ENCODE measurements around the gene CACNA1I. TPM values are rescaled to one million over a fixed set of nuclear protein-coding genes. Genes with fewer than 3 reads are reported as not detected.

The CACNA1I gene
- total and polyA plus RNA-seq, 2 of the 8 experiments (the other 6 are each of a cell fraction or from before 2014, with no cell fraction given): 0.77 to 1.2 TPM

DNA sequence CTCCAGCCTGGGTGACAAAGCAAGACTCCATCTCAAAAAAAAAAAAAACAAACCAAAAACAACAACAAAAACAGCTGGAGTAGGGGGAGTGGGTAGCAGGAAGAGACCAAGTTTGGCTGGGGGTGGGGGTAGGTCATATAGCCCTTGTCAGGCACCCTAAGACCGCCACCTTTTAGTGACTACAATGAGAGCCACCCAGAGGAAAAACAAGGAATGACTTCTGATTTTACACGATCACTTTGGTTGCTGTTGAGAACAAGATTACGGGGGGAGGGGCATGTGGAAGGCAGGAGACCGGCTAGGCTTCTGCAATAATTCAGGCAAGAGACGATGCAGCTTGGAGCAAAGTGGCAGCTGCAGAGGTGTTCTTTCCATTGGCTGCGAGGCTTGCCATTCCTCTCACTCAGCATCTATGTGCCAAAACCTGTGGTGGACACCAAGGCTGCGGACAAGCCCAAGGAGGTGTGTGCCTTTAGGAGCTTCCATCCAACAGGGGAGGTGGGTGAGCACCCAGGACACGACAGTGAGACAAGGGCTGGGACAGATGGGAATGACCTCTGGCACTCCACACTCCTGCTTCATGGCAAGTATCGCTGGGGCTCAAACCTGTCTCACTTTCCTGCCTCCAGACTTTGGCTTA lies 39.7 kb upstream of the CACNA1I start (continued):
- TF ChIP-seq, protein P1, sequence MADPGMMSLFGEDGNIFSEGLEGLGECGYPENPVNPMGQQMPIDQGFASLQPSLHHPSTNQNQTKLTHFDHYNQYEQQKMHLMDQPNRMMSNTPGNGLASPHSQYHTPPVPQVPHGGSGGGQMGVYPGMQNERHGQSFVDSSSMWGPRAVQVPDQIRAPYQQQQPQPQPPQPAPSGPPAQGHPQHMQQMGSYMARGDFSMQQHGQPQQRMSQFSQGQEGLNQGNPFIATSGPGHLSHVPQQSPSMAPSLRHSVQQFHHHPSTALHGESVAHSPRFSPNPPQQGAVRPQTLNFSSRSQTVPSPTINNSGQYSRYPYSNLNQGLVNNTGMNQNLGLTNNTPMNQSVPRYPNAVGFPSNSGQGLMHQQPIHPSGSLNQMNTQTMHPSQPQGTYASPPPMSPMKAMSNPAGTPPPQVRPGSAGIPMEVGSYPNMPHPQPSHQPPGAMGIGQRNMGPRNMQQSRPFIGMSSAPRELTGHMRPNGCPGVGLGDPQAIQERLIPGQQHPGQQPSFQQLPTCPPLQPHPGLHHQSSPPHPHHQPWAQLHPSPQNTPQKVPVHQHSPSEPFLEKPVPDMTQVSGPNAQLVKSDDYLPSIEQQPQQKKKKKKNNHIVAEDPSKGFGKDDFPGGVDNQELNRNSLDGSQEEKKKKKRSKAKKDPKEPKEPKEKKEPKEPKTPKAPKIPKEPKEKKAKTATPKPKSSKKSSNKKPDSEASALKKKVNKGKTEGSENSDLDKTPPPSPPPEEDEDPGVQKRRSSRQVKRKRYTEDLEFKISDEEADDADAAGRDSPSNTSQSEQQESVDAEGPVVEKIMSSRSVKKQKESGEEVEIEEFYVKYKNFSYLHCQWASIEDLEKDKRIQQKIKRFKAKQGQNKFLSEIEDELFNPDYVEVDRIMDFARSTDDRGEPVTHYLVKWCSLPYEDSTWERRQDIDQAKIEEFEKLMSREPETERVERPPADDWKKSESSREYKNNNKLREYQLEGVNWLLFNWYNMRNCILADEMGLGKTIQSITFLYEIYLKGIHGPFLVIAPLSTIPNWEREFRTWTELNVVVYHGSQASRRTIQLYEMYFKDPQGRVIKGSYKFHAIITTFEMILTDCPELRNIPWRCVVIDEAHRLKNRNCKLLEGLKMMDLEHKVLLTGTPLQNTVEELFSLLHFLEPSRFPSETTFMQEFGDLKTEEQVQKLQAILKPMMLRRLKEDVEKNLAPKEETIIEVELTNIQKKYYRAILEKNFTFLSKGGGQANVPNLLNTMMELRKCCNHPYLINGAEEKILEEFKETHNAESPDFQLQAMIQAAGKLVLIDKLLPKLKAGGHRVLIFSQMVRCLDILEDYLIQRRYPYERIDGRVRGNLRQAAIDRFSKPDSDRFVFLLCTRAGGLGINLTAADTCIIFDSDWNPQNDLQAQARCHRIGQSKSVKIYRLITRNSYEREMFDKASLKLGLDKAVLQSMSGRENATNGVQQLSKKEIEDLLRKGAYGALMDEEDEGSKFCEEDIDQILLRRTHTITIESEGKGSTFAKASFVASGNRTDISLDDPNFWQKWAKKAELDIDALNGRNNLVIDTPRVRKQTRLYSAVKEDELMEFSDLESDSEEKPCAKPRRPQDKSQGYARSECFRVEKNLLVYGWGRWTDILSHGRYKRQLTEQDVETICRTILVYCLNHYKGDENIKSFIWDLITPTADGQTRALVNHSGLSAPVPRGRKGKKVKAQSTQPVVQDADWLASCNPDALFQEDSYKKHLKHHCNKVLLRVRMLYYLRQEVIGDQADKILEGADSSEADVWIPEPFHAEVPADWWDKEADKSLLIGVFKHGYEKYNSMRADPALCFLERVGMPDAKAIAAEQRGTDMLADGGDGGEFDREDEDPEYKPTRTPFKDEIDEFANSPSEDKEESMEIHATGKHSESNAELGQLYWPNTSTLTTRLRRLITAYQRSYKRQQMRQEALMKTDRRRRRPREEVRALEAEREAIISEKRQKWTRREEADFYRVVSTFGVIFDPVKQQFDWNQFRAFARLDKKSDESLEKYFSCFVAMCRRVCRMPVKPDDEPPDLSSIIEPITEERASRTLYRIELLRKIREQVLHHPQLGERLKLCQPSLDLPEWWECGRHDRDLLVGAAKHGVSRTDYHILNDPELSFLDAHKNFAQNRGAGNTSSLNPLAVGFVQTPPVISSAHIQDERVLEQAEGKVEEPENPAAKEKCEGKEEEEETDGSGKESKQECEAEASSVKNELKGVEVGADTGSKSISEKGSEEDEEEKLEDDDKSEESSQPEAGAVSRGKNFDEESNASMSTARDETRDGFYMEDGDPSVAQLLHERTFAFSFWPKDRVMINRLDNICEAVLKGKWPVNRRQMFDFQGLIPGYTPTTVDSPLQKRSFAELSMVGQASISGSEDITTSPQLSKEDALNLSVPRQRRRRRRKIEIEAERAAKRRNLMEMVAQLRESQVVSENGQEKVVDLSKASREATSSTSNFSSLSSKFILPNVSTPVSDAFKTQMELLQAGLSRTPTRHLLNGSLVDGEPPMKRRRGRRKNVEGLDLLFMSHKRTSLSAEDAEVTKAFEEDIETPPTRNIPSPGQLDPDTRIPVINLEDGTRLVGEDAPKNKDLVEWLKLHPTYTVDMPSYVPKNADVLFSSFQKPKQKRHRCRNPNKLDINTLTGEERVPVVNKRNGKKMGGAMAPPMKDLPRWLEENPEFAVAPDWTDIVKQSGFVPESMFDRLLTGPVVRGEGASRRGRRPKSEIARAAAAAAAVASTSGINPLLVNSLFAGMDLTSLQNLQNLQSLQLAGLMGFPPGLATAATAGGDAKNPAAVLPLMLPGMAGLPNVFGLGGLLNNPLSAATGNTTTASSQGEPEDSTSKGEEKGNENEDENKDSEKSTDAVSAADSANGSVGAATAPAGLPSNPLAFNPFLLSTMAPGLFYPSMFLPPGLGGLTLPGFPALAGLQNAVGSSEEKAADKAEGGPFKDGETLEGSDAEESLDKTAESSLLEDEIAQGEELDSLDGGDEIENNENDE (IDR thresholded peaks at IDR 0.05; ENCODE audit: insufficient replicate concordance, low read length): no peak
- TF ChIP-seq RFX5 (IDR thresholded peaks at IDR 0.05; ENCODE audit: borderline replicate concordance, low read depth, low read length) (no peak), RXRA (IDR thresholded peaks at IDR 0.05; ENCODE audit: insufficient read depth, low read depth, low read length) (no peak), GTF2F1 (IDR thresholded peaks at IDR 0.05; ENCODE audit: borderline replicate concordance, low read depth, low read length) (no peak), MAFK (IDR thresholded peaks at IDR 0.05; ENCODE audit: low read depth, low read length) (no peak), ATF3 (IDR thresholded peaks at IDR 0.05; ENCODE audit: insufficient read depth, low read depth, low read length) (no peak), KDM5A (IDR thresholded peaks at IDR 0.05; ENCODE audit: low read length) (no peak)
